Activated naive CD4-positive, alpha-beta T cell treated with anti-CD3 and anti-CD28 coated beads, Interleukin-2, amount 50 U/mL, for 24 hours (primary cell): ENCODE results near the gene ODAPH.
"Not testable (repeated sequence)": the region's sequence is repeated elsewhere in the genome, so short reads cannot be mapped to it uniquely, and the experiment has no call there.

Experiments
- H3K27ac Mint-ChIP-seq: one replicate; pipeline ENCODE4 v1.8.0; 2021; ENCODE audit warnings: mild to moderate bottlenecking, mixed read lengths
- H3K27me3 Mint-ChIP-seq: one replicate; pipeline ENCODE4 v1.8.0; 2021; ENCODE audit warnings: mixed read lengths
- H3K36me3 Mint-ChIP-seq: one replicate; pipeline ENCODE4 v1.8.0; 2021; ENCODE audit warnings: mixed read lengths
- H3K4me1 Mint-ChIP-seq: one replicate; pipeline ENCODE4 v1.8.0; 2021; ENCODE audit warnings: mixed read lengths
- H3K4me3 Mint-ChIP-seq: one replicate; pipeline ENCODE4 v1.8.0; 2021; ENCODE audit warnings: mild to moderate bottlenecking, mixed read lengths
- H3K9me3 Mint-ChIP-seq: one replicate; pipeline ENCODE4 v1.8.0; 2021; ENCODE audit warnings: mixed read lengths

The ODAPH gene

GRCh38 chr4:75531536-75532143, 24.2 kb upstream of the ODAPH start:
- H3K27ac Mint-ChIP-seq, H3K4me1 Mint-ChIP-seq, H3K4me3 Mint-ChIP-seq, H3K27me3 Mint-ChIP-seq: not testable (repeated sequence)
- H3K36me3 Mint-ChIP-seq, result peaks cover 42% of the 10 kb centered on the region
- peaks cover 15% of the 10 kb centered on the region for H3K9me3 Mint-ChIP-seq

- H3K4me3 Mint-ChIP-seq, H3K27me3 Mint-ChIP-seq, H3K27ac Mint-ChIP-seq, H3K4me1 Mint-ChIP-seq: not testable (repeated sequence)
- H3K9me3 Mint-ChIP-seq, result peaks cover 15% of the 10 kb centered on the region
- H3K36me3 Mint-ChIP-seq, result peaks cover 42% of the 10 kb centered on the region
Measured at GRCh38 chr4:75533339-75533887, 22.5 kb upstream of the ODAPH start.

GRCh38 chr4:75533926-75534325, 21.9 kb upstream of the ODAPH start:
- not testable (repeated sequence) for H3K4me1 Mint-ChIP-seq, H3K27me3 Mint-ChIP-seq, H3K27ac Mint-ChIP-seq, H3K4me3 Mint-ChIP-seq
- Mint-ChIP-seq H3K36me3 (peaks cover 42% of the 10 kb centered on the region), H3K9me3 (peaks cover 15% of the 10 kb centered on the region)

GRCh38 chr4:75537308-75537707, 18.6 kb upstream of the ODAPH start:
- H3K27me3 Mint-ChIP-seq, H3K4me3 Mint-ChIP-seq, H3K4me1 Mint-ChIP-seq, H3K27ac Mint-ChIP-seq, H3K9me3 Mint-ChIP-seq: not testable (repeated sequence)
- H3K36me3 Mint-ChIP-seq, result peaks cover 29% of the 10 kb centered on the region

GRCh38 chr4:75542824-75543223, 13.0 kb upstream of the ODAPH start:
- Mint-ChIP-seq H3K27ac (no peak overlapping the region), H3K4me3 (no peak overlapping the region), H3K9me3 (no peaks in the 10 kb centered on the region), H3K36me3 (peaks cover 14% of the 10 kb centered on the region), H3K27me3 (no peaks in the 10 kb centered on the region), H3K4me1 (no peaks in the 10 kb centered on the region)

GRCh38 chr4:75544220-75544619, 11.6 kb upstream of the ODAPH start:
- H3K27ac Mint-ChIP-seq, H3K4me1 Mint-ChIP-seq, H3K27me3 Mint-ChIP-seq, H3K9me3 Mint-ChIP-seq, H3K4me3 Mint-ChIP-seq: not testable (repeated sequence)
- peaks cover 15% of the 10 kb centered on the region for H3K36me3 Mint-ChIP-seq

- Mint-ChIP-seq H3K4me3 (no peak overlapping the region), H3K36me3 (peaks cover 15% of the 10 kb centered on the region), H3K27me3 (no peaks in the 10 kb centered on the region), H3K4me1 (no peaks in the 10 kb centered on the region), H3K9me3 (no peaks in the 10 kb centered on the region), H3K27ac (no peak overlapping the region)
Measured at GRCh38 chr4:75544870-75545269, 11.0 kb upstream of the ODAPH start.

- no peaks in the 10 kb centered on the region for H3K27me3 Mint-ChIP-seq
- H3K4me1 Mint-ChIP-seq, result no peaks in the 10 kb centered on the region
- H3K9me3 Mint-ChIP-seq, result no peaks in the 10 kb centered on the region
- peaks cover 13% of the 10 kb centered on the region for H3K36me3 Mint-ChIP-seq
- H3K27ac Mint-ChIP-seq, result no peak overlapping the region
- H3K4me3 Mint-ChIP-seq, result no peak overlapping the region
Measured at GRCh38 chr4:75545526-75545925, 10.3 kb upstream of the ODAPH start.

- H3K4me3 Mint-ChIP-seq, result no peak overlapping the region
- H3K27me3 Mint-ChIP-seq, result no peaks in the 10 kb centered on the region
- peaks cover 4% of the 10 kb centered on the region for H3K36me3 Mint-ChIP-seq
- H3K27ac Mint-ChIP-seq, result no peak overlapping the region
- no peaks in the 10 kb centered on the region for H3K4me1 Mint-ChIP-seq
- H3K9me3 Mint-ChIP-seq, result no peaks in the 10 kb centered on the region
Measured at GRCh38 chr4:75547647-75548387, 8.0 kb upstream of the ODAPH start.

- no peak overlapping the region for H3K4me3 Mint-ChIP-seq
- peaks cover 4% of the 10 kb centered on the region for H3K36me3 Mint-ChIP-seq
- no peaks in the 10 kb centered on the region for H3K9me3 Mint-ChIP-seq
- no peaks in the 10 kb centered on the region for H3K4me1 Mint-ChIP-seq
- H3K27me3 Mint-ChIP-seq, result no peaks in the 10 kb centered on the region
- H3K27ac Mint-ChIP-seq, result peak overlapping the region; percentile 8
Measured at GRCh38 chr4:75549019-75549418, 6.8 kb upstream of the ODAPH start.

- Mint-ChIP-seq H3K9me3 (no peaks in the 10 kb centered on the region), H3K27ac (no peak overlapping the region), H3K4me3 (no peak overlapping the region), H3K27me3 (peaks cover 7% of the 10 kb centered on the region), H3K4me1 (no peaks in the 10 kb centered on the region), H3K36me3 (peaks cover 2% of the 10 kb centered on the region)
Measured at GRCh38 chr4:75552452-75552851, 3.4 kb upstream of the ODAPH start.

- Mint-ChIP-seq H3K4me3 (no peak overlapping the region), H3K27ac (no peak overlapping the region), H3K4me1 (no peaks in the 10 kb centered on the region), H3K9me3 (no peaks in the 10 kb centered on the region), H3K27me3 (peaks cover 7% of the 10 kb centered on the region), H3K36me3 (no peaks in the 10 kb centered on the region)
Measured at GRCh38 chr4:75557696-75558095, 1.8 kb downstream of the ODAPH start.

GRCh38 chr4:75561789-75562188, 5.9 kb downstream of the ODAPH start:
- Mint-ChIP-seq H3K4me3 (no peak overlapping the region), H3K9me3 (no peaks in the 10 kb centered on the region), H3K36me3 (no peaks in the 10 kb centered on the region), H3K27ac (no peak overlapping the region), H3K4me1 (no peaks in the 10 kb centered on the region), H3K27me3 (peaks cover 6% of the 10 kb centered on the region)

- Mint-ChIP-seq H3K9me3 (no peaks in the 10 kb centered on the region), H3K27me3 (peaks cover 5% of the 10 kb centered on the region)
Measured at GRCh38 chr4:75564023-75564422, 8.2 kb downstream of the ODAPH start.

GRCh38 chr4:75565481-75565880, 9.6 kb downstream of the ODAPH start:
- no peak overlapping the region for H3K27ac Mint-ChIP-seq

More at GRCh38 chr4:75564023-75564422, 8.2 kb downstream of the ODAPH start:
- Mint-ChIP-seq H3K4me1 (no peaks in the 10 kb centered on the region), H3K36me3 (no peaks in the 10 kb centered on the region), H3K27ac (no peak overlapping the region), H3K4me3 (no peak overlapping the region)

GRCh38 chr4:75566911-75567310, 11.0 kb downstream of the ODAPH start:
- H3K27me3 Mint-ChIP-seq, result peaks cover 5% of the 10 kb centered on the region
- no peaks in the 10 kb centered on the region for H3K4me1 Mint-ChIP-seq
- no peak overlapping the region for H3K27ac Mint-ChIP-seq
- no peak overlapping the region for H3K4me3 Mint-ChIP-seq
- no peaks in the 10 kb centered on the region for H3K36me3 Mint-ChIP-seq
- no peaks in the 10 kb centered on the region for H3K9me3 Mint-ChIP-seq

More at GRCh38 chr4:75565481-75565880, 9.6 kb downstream of the ODAPH start:
- no peak overlapping the region for H3K4me3 Mint-ChIP-seq
- no peaks in the 10 kb centered on the region for H3K36me3 Mint-ChIP-seq
- no peaks in the 10 kb centered on the region for H3K4me1 Mint-ChIP-seq
- H3K9me3 Mint-ChIP-seq, result no peaks in the 10 kb centered on the region
- H3K27me3 Mint-ChIP-seq, result peaks cover 5% of the 10 kb centered on the region
